GM12864 (cell line): ENCODE data around the gene RBBP7.

Experiments used
- DNase-seq: peaks from one replicate; pipeline ENCODE4 v3.0.0-alpha.2; 2011; ENCODE audit warnings: low read depth
- H3K4me3 ChIP-seq: 2 replicates; pipeline ENCODE4 v1.5.1; 2011; ENCODE audit warnings: mild to moderate bottlenecking, low read depth, low read length, control low read depth
- TF ChIP-seq, protein P1 (sequence below): IDR thresholded peaks from 2 replicates; pipeline ENCODE4 v1.5.1; 2011; ENCODE audit warnings: low read depth, mild to moderate bottlenecking, moderate library complexity, low read length, control low read depth, inconsistent platforms; ENCODE audit errors: missing control alignments

Gene RBBP7

DNA sequence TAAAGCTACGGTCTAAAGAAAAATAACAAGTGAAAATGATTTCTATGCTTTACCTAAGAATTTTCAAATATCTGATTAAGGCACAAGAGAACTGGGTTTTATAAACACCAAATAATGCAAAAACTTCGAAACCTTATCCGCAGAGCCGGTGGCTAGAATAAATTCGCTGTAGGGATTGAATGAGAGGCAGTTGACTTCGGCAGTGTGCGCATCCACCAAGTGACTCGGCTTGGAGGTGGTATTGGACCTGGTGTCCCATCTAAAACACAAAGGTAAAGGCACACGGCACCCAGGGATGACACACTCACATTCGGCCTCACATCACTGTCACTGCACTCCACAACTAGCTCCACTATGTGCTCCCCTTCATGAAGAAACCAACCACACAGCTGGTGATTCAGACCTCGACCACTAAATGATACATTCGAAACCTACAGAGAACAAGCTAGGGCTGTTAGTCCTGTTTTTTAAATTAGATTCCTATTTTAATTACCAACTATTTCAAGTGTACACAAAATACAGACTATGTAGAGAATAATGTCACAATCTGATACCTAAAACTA is 17.5 kb downstream of the RBBP7 start:
- no peak for DNase-seq
- H3K4me3 ChIP-seq, result no peak overlapping the region
- TF ChIP-seq, protein P1, sequence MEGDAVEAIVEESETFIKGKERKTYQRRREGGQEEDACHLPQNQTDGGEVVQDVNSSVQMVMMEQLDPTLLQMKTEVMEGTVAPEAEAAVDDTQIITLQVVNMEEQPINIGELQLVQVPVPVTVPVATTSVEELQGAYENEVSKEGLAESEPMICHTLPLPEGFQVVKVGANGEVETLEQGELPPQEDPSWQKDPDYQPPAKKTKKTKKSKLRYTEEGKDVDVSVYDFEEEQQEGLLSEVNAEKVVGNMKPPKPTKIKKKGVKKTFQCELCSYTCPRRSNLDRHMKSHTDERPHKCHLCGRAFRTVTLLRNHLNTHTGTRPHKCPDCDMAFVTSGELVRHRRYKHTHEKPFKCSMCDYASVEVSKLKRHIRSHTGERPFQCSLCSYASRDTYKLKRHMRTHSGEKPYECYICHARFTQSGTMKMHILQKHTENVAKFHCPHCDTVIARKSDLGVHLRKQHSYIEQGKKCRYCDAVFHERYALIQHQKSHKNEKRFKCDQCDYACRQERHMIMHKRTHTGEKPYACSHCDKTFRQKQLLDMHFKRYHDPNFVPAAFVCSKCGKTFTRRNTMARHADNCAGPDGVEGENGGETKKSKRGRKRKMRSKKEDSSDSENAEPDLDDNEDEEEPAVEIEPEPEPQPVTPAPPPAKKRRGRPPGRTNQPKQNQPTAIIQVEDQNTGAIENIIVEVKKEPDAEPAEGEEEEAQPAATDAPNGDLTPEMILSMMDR, result no peak

DNA sequence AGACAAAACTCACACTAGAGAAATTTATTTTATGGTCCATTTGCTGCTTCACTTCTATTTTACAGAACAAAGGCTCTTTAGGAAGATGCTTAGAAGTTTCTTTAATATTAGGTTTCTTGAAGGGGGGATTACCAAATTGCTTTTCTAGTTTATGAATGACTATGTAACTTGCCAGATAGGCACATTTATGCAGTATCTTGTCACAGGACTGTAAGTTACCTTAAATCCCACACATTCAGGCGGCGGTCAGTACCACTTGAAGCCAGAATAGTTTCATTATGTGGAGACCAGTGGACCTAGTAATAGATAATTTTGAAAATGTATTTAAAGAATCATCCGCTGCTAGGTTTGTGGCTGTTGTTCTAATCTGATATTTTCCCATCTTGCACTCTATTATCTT is 18.3 kb downstream of the RBBP7 start:
- no peak overlapping the region for H3K4me3 ChIP-seq
- DNase-seq, result no peak
- TF ChIP-seq, protein P1, result no peak

DNA sequence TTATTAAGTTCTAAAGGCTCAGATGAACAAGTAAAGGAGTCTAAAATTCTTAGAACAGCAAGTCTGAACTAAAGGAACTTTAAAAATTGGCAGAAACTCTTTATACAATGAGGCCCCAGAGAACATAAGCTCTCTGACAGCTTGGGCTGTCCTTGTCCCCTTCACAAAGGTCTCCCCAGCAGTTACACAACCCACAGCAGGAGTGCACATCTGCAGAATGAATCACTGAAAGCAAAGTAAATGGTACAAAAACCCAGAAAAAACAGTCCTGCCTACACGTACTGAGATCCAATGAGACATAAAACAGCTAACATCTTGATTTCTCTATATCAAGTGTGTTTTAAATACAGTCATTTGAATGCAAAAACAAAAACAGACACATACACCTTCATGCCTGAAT is 18.7 kb downstream of the RBBP7 start:
- TF ChIP-seq, protein P1, result no peak
- no peak for DNase-seq
- H3K4me3 ChIP-seq, result no peak overlapping the region

DNA sequence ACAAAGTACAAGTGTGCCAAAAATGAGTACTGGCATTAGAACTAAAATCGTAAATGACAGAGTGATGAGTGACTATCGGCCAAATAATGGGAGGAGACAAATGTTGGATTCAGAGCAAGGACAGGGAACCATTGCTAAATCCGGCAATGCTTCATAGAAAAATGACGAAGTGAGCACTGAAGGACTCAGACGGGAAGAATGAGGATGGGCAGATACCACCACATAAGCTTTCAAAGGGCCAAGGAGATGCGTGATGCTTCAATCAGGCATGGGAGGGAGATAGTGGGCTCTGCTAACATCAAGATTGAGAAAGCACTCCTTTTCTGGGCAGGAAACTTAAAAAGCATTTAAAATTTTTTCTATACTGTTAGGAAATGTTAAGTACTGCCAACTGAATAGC is 21.6 kb downstream of the RBBP7 start:
- H3K4me3 ChIP-seq, result no peak overlapping the region
- TF ChIP-seq, protein P1, result no peak
- DNase-seq, result no peak

DNA sequence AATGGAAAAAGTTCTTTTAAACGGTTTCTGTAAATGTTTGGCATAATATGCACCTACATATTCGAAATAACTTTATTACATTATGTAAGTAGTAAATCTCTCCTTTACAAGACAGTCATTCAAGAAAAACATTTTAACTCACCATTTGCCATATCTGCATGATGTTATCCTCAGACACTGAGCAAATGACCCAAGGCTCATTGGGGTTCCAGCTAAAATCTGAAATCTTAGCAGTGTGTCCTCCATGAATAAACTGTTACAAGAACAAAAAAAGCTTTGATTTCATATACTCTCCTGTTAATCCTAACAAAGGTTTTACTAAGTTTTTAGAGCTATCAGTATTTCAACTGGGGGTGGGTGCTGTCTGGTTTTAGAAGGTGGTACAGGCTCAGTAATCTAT is 24.5 kb downstream of the RBBP7 start:
- no peak overlapping the region for H3K4me3 ChIP-seq
- TF ChIP-seq, protein P1, result no peak
- DNase-seq, result no peak

DNA sequence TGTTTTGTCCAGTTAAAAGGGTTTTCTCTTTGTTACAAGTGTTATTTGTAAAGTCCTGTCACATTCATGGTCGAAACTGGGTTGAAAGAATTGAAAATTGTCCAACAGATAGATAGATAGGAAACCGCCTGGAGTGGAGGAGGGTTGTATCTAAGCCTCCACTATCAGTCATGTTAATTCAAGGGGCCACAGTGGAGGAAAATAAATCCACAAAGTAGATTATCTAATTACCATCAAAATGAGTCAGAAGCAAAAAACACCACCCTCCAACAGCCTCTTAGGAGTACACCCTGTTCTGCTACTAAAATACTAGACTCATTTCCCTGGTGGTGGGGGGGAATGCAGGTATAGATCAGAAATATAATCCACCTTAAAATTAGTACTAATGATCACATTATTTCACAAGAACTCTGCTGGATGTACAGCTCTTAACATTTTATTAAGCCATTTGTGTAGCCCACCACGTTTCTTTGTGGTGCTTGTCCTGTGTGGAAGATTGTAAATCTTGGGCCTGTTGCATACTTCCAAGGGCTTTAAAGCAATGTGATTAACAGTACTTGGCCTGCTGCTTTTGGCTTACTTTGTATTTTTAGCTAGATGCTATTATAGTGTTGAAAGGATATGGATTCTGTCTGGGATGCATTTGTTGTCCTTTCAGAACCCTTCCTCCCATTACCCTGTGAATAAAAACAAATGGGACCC is 26.8 kb downstream of the RBBP7 start:
- DNase-seq, result no peak
- TF ChIP-seq, protein P1, result no peak
- H3K4me3 ChIP-seq, result no peak overlapping the region

DNA sequence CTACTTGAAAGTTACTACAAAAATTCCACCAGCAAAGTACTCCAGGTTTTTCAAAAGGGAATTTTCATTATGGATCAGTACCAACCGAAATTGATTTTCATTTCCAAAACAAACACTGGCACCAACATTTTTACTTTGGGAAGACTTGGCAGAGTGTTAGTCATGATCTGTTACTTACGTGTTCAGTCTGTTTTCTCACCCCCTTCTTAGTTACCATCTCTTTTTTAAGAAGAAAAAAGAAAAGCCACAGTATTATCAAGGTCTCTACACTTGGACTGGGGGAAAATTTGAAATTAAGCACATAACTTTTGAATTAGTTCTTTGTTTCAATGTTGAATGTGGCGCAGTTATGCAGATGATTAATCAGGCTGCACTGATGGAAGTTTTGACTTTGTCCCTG is 27.5 kb downstream of the RBBP7 start:
- TF ChIP-seq, protein P1, result no peak
- no peak overlapping the region for H3K4me3 ChIP-seq
- no peak for DNase-seq
